Ishikawa (cell line): ENCODE results near the gene TMEM181.

Experiments
- CEBPB ChIP-seq: IDR thresholded peaks from 2 replicates; pipeline ENCODE4 v1.6.1; 2012
- CREB1 ChIP-seq: IDR thresholded peaks from 2 replicates; pipeline ENCODE4 v1.6.1; 2012; ENCODE audit warnings: low read depth
- EGR1 ChIP-seq: IDR thresholded peaks from 2 replicates; pipeline ENCODE4 v1.6.1; 2012
- EP300 ChIP-seq: IDR thresholded peaks from 2 replicates; pipeline ENCODE4 v1.6.1; 2012; ENCODE audit warnings: borderline replicate concordance
- MAX ChIP-seq: IDR thresholded peaks from 2 replicates; pipeline ENCODE4 v1.6.1; 2012
- NFIC ChIP-seq: IDR thresholded peaks from 2 replicates; pipeline ENCODE4 v1.6.1; 2012
- RAD21 ChIP-seq: IDR thresholded peaks from 2 replicates; pipeline ENCODE4 v1.6.1; 2012; ENCODE audit warnings: low read depth
- REST ChIP-seq: IDR thresholded peaks from 2 replicates; pipeline ENCODE4 v1.6.1; 2012; ENCODE audit warnings: low read depth, mild to moderate bottlenecking
- TAF1 ChIP-seq: IDR thresholded peaks from 2 replicates; pipeline ENCODE4 v1.6.1; 2012; ENCODE audit warnings: low read depth, mild to moderate bottlenecking

GRCh38 chr6:158619922-158620801, 60.3 kb downstream of the TMEM181 start:
- no peak for TF ChIP-seq CEBPB
- no peak for TF ChIP-seq RAD21
- TF ChIP-seq CREB1, result no peak
- no peak for TF ChIP-seq EP300
- TF ChIP-seq MAX, result no peak
- TF ChIP-seq REST, result no peak
- no peak for TF ChIP-seq NFIC
- no peak for TF ChIP-seq EGR1
- no peak for TF ChIP-seq TAF1
